HepG2 (cell line): ENCODE measurements around the gene DIABLO. TPM values are rescaled to one million over a fixed set of nuclear protein-coding genes. Genes with fewer than 3 reads are reported as not detected.
A peak's percentile ranks its signal among the peaks of the same experiment; 100 is the strongest.

ENCODE experiments used
- KLF13 ChIP-seq: sonication (generic); formaldehyde crosslinking; IDR thresholded peaks from 2 replicates; pipeline ENCODE4 v1.4.0; 2020; ENCODE audit warnings: mild to moderate bottlenecking, missing genetic modification reagents
- KMT2B ChIP-seq: IDR thresholded peaks from 2 replicates; pipeline ENCODE4 v1.6.1; 2016; ENCODE audit warnings: missing genetic modification reagents, missing compliant biosample characterization
- MIXL1 ChIP-seq: IDR thresholded peaks from 2 replicates; pipeline ENCODE4 v1.6.1; 2016
- SETDB1 ChIP-seq: sonication (generic); formaldehyde crosslinking; IDR thresholded peaks from 2 replicates; pipeline ENCODE4 v1.5.1; 2020; ENCODE audit warnings: missing genetic modification reagents, mild to moderate bottlenecking, borderline replicate concordance
- ZMYM4 ChIP-seq: sonication (generic); formaldehyde crosslinking; IDR thresholded peaks from 2 replicates; pipeline ENCODE4 v1.8.1; 2023; ENCODE audit warnings: mild to moderate bottlenecking, missing genetic modification reagents
- ZNF451 ChIP-seq: sonication (generic); formaldehyde crosslinking; IDR thresholded peaks from 2 replicates; pipeline ENCODE4 v1.5.0; 2020; ENCODE audit warnings: mild to moderate bottlenecking, missing genetic modification reagents
- ZNF496 ChIP-seq: sonication (generic); formaldehyde crosslinking; IDR thresholded peaks from 2 replicates; pipeline ENCODE4 v1.8.1; 2023; ENCODE audit warnings: mild to moderate bottlenecking, moderate library complexity, missing genetic modification reagents; ENCODE audit not compliant: insufficient replicate concordance
- ZNF564 ChIP-seq: sonication (generic); formaldehyde crosslinking; IDR thresholded peaks from 2 replicates; pipeline ENCODE4 v1.8.1; 2023; ENCODE audit warnings: mild to moderate bottlenecking, missing genetic modification reagents
- ZNF674 ChIP-seq: sonication (generic); formaldehyde crosslinking; IDR thresholded peaks from 2 replicates; pipeline ENCODE4 v1.5.0; 2020; ENCODE audit warnings: low read depth, mild to moderate bottlenecking, missing genetic modification reagents
- ZNF780A ChIP-seq: sonication (generic); formaldehyde crosslinking; IDR thresholded peaks from 2 replicates; pipeline ENCODE4 v1.8.0; 2022; ENCODE audit warnings: mild to moderate bottlenecking, missing genetic modification reagents, moderate library complexity
- polyA plus RNA-seq, 8 experiments: library from polyadenylated mRNA; depleted of rRNA in 3 of 8; stranded (reverse) in 7 of 8; unstranded in 1 of 8; fragments of >200 nt; fragmentation: Illumina TruSeq in 4 of 8; extraction: Trizol in 4 of 8; gene quantifications; 2 replicates each; pipeline versions ENCODE4 v1.2.1 to v1.2.3, GENCODE V29; 2011 to 2016; ENCODE audit warnings: low read depth in 4 of 8, missing spikeins in 1 of 8, mixed read lengths in 1 of 8; ENCODE audit not compliant: insufficient read depth in 1 of 8
- total RNA-seq, 5 experiments: library from RNA; depleted of rRNA; stranded (reverse); fragments of >200 nt; fragmentation: Illumina TruSeq; extraction: Trizol; gene quantifications; 2 replicates each; pipeline ENCODE4 v1.2.3, GENCODE V29; 2016; ENCODE audit warnings: low read depth in 1 of 5
- TF ChIP-seq, protein P1 (sequence below): IDR thresholded peaks from 2 replicates; pipeline ENCODE4 v1.6.1; 2016
- TF ChIP-seq, protein P2 (sequence below): IDR thresholded peaks from 2 replicates; pipeline ENCODE4 v1.6.1; 2016; ENCODE audit warnings: mild to moderate bottlenecking
- TF ChIP-seq, protein P3 (sequence below): sonication (generic); formaldehyde crosslinking; IDR thresholded peaks from 2 replicates; pipeline ENCODE4 v1.4.0; 2020; ENCODE audit warnings: missing genetic modification reagents, borderline replicate concordance
- TF ChIP-seq, protein P4 (sequence below): IDR thresholded peaks from 2 replicates; pipeline ENCODE4 v1.6.1; 2016; ENCODE audit warnings: missing genetic modification reagents, missing compliant biosample characterization
- TF ChIP-seq, protein P5 (sequence below): sonication (generic); formaldehyde crosslinking; IDR thresholded peaks from 2 replicates; pipeline ENCODE4 v1.9.0; 2022; ENCODE audit warnings: missing genetic modification reagents, mild to moderate bottlenecking, borderline replicate concordance
- TF ChIP-seq, protein P6 (sequence below), 2 experiments: sonication (generic) in 1 of 2; formaldehyde crosslinking in 1 of 2; IDR thresholded peaks; 2 replicates each; pipeline versions ENCODE4 v1.4.0 to v1.6.1; 2018 to 2020; ENCODE audit warnings: missing genetic modification reagents in 2 of 2, borderline replicate concordance in 1 of 2, low read depth in 1 of 2, mild to moderate bottlenecking in 1 of 2, missing biosample characterization in 1 of 2

The DIABLO gene
- total and polyA plus RNA-seq, 2 of the 13 experiments (the other 11 are each of a cell fraction or from before 2014, with no cell fraction given), result 20.7 to 70.9 TPM

DNA sequence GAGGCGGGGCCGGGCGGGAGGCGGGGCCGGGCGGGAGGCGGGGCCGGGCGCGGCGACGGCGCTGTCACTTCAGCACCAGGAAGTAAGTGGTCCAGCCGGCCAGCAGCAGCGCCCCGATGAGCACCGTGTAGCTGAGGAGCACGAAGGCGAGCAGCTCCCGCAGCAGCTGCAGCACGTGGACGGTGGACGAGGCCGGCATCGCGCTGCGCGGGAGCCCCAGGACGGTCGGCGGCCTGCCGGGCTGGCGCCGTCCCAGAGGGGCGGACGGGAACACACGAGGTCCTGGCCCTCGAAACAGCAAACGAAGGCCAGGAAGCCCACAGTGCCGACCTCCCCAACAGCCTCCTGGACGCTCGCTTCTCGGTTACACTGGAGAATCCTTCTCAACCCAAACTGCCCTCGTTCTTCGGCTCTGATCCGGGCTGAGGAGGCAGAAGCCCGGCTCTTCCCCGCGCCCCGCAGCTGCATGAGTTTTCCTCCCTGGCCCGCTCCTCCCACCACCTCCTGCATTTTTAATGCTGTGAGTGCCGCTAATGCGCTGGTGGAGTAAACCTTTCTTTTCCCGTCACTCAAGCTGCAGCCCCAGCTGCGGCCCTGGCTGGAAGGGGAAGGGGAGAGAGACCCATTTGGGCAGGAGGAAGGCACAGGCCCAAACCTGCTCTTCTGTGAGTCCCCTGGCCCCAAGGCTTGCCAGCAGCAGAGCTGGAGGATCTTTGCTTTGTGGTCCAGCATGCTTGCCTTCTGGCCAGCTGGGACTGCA lies 694 bp upstream of the DIABLO start (continued):
- no peak for TF ChIP-seq ZNF780A (CRISPR knock-in tag)
- peak; percentile 33; the same call in 1 of the 2 replicates for TF ChIP-seq ZNF674 (CRISPR knock-in tag)
- peak; percentile 57; the same call in 1 of the 2 replicates for TF ChIP-seq MIXL1 (CRISPR knock-in tag)
- TF ChIP-seq, protein P1, sequence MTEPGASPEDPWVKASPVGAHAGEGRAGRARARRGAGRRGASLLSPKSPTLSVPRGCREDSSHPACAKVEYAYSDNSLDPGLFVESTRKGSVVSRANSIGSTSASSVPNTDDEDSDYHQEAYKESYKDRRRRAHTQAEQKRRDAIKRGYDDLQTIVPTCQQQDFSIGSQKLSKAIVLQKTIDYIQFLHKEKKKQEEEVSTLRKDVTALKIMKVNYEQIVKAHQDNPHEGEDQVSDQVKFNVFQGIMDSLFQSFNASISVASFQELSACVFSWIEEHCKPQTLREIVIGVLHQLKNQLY (CRISPR knock-in tag), result no peak
- TF ChIP-seq SETDB1 (CRISPR knock-in tag), result no peak
- peak; percentile 60; the same call in 1 of the 2 replicates for TF ChIP-seq ZNF564 (CRISPR knock-in tag)
- TF ChIP-seq, protein P2, sequence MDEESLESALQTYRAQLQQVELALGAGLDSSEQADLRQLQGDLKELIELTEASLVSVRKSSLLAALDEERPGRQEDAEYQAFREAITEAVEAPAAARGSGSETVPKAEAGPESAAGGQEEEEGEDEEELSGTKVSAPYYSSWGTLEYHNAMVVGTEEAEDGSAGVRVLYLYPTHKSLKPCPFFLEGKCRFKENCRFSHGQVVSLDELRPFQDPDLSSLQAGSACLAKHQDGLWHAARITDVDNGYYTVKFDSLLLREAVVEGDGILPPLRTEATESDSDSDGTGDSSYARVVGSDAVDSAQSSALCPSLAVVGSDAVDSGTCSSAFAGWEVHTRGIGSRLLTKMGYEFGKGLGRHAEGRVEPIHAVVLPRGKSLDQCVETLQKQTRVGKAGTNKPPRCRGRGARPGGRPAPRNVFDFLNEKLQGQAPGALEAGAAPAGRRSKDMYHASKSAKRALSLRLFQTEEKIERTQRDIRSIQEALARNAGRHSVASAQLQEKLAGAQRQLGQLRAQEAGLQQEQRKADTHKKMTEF (CRISPR knock-in tag), result peak; percentile 54; the same call in 1 of the 2 replicates
- TF ChIP-seq KMT2B (CRISPR knock-in tag), result peak; percentile 54; the same call in 1 of the 2 replicates
- TF ChIP-seq ZNF496, result no peak
- TF ChIP-seq, protein P3, sequence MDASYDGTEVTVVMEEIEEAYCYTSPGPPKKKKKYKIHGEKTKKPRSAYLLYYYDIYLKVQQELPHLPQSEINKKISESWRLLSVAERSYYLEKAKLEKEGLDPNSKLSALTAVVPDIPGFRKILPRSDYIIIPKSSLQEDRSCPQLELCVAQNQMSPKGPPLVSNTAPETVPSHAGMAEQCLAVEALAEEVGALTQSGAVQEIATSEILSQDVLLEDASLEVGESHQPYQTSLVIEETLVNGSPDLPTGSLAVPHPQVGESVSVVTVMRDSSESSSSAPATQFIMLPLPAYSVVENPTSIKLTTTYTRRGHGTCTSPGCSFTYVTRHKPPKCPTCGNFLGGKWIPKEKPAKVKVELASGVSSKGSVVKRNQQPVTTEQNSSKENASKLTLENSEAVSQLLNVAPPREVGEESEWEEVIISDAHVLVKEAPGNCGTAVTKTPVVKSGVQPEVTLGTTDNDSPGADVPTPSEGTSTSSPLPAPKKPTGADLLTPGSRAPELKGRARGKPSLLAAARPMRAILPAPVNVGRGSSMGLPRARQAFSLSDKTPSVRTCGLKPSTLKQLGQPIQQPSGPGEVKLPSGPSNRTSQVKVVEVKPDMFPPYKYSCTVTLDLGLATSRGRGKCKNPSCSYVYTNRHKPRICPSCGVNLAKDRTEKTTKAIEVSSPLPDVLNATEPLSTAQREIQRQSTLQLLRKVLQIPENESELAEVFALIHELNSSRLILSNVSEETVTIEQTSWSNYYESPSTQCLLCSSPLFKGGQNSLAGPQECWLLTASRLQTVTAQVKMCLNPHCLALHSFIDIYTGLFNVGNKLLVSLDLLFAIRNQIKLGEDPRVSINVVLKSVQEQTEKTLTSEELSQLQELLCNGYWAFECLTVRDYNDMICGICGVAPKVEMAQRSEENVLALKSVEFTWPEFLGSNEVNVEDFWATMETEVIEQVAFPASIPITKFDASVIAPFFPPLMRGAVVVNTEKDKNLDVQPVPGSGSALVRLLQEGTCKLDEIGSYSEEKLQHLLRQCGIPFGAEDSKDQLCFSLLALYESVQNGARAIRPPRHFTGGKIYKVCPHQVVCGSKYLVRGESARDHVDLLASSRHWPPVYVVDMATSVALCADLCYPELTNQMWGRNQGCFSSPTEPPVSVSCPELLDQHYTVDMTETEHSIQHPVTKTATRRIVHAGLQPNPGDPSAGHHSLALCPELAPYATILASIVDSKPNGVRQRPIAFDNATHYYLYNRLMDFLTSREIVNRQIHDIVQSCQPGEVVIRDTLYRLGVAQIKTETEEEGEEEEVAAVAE (CRISPR knock-in tag), result no peak
- peak; percentile 68; the same call in 1 of the 2 replicates for TF ChIP-seq ZNF451 (CRISPR knock-in tag)
- TF ChIP-seq ZMYM4 (CRISPR knock-in tag), result no peak
- TF ChIP-seq, protein P4, sequence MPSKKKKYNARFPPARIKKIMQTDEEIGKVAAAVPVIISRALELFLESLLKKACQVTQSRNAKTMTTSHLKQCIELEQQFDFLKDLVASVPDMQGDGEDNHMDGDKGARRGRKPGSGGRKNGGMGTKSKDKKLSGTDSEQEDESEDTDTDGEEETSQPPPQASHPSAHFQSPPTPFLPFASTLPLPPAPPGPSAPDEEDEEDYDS (CRISPR knock-in tag), result no peak
- TF ChIP-seq KLF13 (CRISPR knock-in tag), result peak; percentile 83; the same call in 1 of the 2 replicates
- TF ChIP-seq, protein P5, sequence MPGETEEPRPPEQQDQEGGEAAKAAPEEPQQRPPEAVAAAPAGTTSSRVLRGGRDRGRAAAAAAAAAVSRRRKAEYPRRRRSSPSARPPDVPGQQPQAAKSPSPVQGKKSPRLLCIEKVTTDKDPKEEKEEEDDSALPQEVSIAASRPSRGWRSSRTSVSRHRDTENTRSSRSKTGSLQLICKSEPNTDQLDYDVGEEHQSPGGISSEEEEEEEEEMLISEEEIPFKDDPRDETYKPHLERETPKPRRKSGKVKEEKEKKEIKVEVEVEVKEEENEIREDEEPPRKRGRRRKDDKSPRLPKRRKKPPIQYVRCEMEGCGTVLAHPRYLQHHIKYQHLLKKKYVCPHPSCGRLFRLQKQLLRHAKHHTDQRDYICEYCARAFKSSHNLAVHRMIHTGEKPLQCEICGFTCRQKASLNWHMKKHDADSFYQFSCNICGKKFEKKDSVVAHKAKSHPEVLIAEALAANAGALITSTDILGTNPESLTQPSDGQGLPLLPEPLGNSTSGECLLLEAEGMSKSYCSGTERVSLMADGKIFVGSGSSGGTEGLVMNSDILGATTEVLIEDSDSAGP, result peak; percentile 76; the same call in 1 of the 2 replicates
- TF ChIP-seq, protein P6, sequence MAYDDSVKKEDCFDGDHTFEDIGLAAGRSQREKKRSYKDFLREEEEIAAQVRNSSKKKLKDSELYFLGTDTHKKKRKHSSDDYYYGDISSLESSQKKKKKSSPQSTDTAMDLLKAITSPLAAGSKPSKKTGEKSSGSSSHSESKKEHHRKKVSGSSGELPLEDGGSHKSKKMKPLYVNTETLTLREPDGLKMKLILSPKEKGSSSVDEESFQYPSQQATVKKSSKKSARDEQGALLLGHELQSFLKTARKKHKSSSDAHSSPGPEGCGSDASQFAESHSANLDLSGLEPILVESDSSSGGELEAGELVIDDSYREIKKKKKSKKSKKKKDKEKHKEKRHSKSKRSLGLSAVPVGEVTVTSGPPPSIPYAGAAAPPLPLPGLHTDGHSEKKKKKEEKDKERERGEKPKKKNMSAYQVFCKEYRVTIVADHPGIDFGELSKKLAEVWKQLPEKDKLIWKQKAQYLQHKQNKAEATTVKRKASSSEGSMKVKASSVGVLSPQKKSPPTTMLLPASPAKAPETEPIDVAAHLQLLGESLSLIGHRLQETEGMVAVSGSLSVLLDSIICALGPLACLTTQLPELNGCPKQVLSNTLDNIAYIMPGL (CRISPR knock-in tag; IDR thresholded peaks at IDR 0.05; ENCODE audit: borderline replicate concordance in 1 of 2, low read depth in 1 of 2), result 0 out of 4 replicates have a peak, but pooled peaks of 1 of the 2 experiments have one; percentile 8
